ENCODE results near the gene ATP5F1D.

GRCh38 chr19:1277061-1277460 lies 35.5 kb downstream of the ATP5F1D start:
- TF ChIP-seq CTCF (IDR thresholded peaks at IDR 0.05) = no peak
- TF ChIP-seq EZH2 (IDR thresholded peaks at IDR 0.05; ENCODE audit: borderline replicate concordance, insufficient read depth, low read depth, low read length, poor library complexity, severe bottlenecking) = no peak
